GM18505 (cell line): ENCODE measurements around the gene CREB3.

ENCODE experiments used
- ATAC-seq: cut with Tn5 transposase; IDR thresholded peaks from one replicate; pipeline ENCODE4 v1.9.1; 2021; ENCODE audit not compliant: unreplicated experiment
- POLR2A ChIP-seq: IDR thresholded peaks from 4 replicates; pipeline ENCODE4 v1.6.1; 2011; ENCODE audit warnings: borderline replicate concordance; ENCODE audit not compliant: insufficient read depth, insufficient read length; ENCODE audit errors: extremely low read depth

The CREB3 gene

DNA sequence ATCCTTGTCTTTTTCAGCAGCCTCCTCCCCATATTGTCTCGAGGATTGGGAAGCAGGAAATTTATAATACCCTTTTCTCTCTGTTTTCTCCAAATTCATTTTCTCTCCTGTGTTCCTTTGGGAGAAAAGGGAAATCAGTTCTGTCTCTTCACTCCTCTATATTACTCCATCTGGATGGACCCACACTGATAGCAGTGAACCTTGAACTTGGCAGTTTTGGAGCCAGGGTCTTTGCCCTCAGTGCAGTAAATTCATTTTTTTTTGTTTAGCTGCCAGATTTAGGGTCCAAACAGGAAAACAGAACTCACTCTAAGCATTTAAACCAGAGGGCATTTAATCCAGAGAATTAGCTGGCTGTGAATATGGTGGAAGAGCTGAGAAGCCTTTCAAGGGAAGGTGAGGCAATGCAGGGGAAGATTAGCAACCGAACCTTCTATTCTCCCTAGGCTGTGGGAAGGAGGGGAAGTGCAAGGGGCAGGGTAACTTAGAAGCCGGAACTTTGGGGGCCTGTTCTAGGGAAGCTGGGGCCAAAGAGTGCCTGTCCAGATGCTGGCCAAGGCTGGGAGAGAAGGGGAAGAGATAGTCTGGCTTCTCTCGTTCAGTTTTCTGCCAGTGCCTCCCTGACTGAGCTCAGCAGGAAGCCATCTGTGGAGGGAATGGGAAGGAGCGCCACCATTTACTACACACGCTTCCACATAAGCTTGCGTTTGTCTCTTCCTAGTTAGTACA is 42.6 kb downstream of the CREB3 start:
- no peak for ATAC-seq
- no peak for TF ChIP-seq POLR2A

DNA sequence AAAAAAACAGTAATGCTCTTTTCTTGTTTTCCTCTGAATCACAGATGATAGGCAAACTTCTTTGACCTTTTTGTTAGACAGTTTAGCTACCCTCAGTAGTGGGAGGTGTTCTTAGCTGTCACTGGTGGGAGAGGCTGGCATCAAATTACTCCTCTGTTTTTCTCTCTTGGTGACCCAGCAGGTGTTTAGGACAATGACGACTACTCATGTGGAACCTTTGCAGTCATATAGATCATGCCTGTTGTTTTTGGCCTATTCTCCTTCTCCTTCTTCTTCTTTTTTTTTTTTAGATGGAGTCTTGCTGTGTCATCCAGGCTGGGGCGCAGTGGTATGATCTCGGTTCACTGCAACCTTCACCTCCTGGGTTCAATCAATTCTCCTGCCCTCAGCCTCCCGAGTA is 43.6 kb downstream of the CREB3 start:
- no peak for ATAC-seq
- no peak for TF ChIP-seq POLR2A

DNA sequence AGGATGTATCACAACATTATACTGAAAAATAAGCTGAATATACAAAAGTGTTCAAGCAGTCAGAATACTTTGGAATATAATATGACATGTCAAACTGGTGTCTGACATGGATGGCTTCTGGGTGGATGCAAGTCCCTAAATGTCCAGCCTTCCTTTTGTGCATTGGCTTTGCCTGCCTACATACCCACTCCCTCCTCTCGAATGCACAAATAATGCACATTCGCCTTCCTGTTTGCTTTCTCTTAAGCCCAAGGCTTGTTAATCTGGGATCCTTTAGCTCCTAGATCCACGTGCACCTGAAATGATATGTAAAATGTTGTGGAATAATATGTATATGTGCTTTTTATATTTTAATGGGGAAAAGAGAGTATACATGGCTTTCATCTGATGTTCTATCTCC is 46.0 kb downstream of the CREB3 start:
- ATAC-seq: no peak
- TF ChIP-seq POLR2A: no peak

DNA sequence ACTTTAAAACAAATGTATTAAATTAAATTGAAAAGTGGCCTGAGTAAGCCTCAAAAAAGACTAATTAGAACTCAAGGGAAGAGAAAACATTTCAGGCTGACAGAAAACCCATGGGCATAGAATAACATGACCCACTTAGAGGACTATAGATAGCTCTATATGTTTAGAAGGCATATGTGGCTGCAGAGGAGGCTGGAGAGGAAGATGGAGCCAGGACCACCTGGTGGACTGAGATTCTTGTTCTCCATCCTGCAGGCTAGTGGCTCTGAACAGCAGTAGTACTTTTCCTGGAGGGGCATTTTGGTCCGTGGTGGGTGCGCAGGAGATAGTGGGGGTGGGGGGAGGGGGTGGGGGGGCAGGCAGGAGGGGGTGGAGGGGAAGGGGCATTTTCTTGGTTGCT is 48.6 kb downstream of the CREB3 start:
- ATAC-seq: no peak
- no peak for TF ChIP-seq POLR2A

DNA sequence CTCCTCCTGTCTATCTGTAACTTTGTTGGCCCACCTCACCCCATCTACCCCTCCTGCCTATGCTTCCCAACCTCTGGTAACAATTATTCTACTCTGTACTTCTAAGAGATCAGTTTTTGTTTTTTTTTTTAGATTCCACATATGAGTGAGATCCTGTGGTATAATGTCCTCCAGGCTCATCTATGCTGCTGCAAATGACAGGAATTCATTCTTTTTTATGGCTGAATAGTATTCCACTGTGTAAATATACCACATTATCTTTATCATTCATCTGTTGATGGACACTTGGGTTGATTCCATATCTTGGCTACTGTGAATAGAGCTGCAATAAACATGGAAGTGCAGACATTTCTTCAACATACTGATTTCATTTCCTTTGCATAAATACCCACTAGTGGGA is 51.0 kb downstream of the CREB3 start:
- no peak for TF ChIP-seq POLR2A
- no peak for ATAC-seq
